PC-9 (cell line): ENCODE measurements around the gene CNDP1.

Experiments
- EZH2 ChIP-seq: fragments of 200-600 bp; sonication (generic); IDR thresholded peaks from 2 replicates; pipeline ENCODE4 v1.8.0; 2017; ENCODE audit warnings: antibody characterized with exemption, low read depth
- TF ChIP-seq, protein P1 (sequence below): fragments of 200-600 bp; sonication (generic); conservative IDR thresholded peaks from 2 replicates; pipeline ENCODE4 v1.6.1; 2017; ENCODE audit warnings: mixed run types, antibody characterized with exemption, mild to moderate bottlenecking, moderate library complexity

DNA sequence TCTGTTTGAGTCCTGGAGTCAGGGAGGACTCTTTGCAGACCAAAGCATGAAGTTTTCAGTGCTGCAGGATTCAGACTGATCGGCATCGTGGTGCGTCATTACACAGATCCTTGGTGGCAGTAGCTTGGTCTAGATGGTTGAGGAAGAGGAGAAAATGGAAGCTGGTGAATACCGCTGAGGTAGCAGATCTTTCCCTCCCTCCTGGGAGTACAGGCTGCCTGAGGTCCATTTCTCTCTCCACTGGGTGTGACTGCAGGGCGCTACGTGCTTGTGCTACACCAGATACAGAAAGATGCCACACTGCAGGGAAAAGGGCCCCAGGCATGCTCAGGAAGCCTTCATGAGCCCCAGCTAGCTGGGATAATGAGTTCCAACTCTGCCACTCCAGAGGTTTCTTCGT lies 3.3 kb upstream of the CNDP1 start:
- TF ChIP-seq, protein P1, sequence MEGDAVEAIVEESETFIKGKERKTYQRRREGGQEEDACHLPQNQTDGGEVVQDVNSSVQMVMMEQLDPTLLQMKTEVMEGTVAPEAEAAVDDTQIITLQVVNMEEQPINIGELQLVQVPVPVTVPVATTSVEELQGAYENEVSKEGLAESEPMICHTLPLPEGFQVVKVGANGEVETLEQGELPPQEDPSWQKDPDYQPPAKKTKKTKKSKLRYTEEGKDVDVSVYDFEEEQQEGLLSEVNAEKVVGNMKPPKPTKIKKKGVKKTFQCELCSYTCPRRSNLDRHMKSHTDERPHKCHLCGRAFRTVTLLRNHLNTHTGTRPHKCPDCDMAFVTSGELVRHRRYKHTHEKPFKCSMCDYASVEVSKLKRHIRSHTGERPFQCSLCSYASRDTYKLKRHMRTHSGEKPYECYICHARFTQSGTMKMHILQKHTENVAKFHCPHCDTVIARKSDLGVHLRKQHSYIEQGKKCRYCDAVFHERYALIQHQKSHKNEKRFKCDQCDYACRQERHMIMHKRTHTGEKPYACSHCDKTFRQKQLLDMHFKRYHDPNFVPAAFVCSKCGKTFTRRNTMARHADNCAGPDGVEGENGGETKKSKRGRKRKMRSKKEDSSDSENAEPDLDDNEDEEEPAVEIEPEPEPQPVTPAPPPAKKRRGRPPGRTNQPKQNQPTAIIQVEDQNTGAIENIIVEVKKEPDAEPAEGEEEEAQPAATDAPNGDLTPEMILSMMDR = no peak
- no peak for TF ChIP-seq EZH2
